C4-2B (cell line): ENCODE data around the gene LTF.

Experiments
- H3K27ac ChIP-seq: fragments of 450-650 bp; 2 replicates; pipeline ENCODE4 v1.5.1; 2017
- CTCF ChIP-seq: fragments of 450-650 bp; conservative IDR thresholded peaks from 2 replicates; pipeline ENCODE4 v1.5.1; 2017; ENCODE audit warnings: mild to moderate bottlenecking
- ZFX ChIP-seq: fragments of 450-650 bp; IDR thresholded peaks from 2 replicates; pipeline ENCODE4 v1.6.1; 2017

Gene LTF

GRCh38 chr3:46469680-46470357 is 5.1 kb upstream of the LTF start:
- no peak overlapping the region for H3K27ac ChIP-seq
- TF ChIP-seq ZFX (no peak), CTCF (no peak)

GRCh38 chr3:46468753-46469600 is 4.3 kb upstream of the LTF start:
- no peak for TF ChIP-seq CTCF
- TF ChIP-seq ZFX = no peak
- no peak overlapping the region for H3K27ac ChIP-seq

DNA sequence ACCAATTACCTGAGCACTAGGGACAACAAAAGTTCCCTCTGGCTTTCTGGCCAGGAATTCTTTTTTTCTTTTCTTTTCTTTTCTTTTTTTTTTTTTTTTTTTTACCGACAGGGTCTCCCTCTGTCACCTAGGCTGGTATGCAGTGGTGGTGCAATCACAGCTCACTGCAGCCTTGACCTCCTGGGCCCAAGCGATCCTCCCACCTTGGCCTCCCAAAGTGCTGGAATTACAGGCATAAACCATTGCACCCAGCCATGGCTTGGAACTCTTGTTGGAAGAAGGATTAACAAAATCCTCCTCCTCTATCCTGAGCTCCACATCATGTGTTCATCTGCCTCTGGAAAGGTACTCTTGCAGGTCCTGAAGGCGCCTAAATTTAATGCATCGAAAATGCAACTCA is 2.9 kb upstream of the LTF start:
- TF ChIP-seq ZFX = no peak
- no peak for TF ChIP-seq CTCF
- no peak overlapping the region for H3K27ac ChIP-seq

DNA sequence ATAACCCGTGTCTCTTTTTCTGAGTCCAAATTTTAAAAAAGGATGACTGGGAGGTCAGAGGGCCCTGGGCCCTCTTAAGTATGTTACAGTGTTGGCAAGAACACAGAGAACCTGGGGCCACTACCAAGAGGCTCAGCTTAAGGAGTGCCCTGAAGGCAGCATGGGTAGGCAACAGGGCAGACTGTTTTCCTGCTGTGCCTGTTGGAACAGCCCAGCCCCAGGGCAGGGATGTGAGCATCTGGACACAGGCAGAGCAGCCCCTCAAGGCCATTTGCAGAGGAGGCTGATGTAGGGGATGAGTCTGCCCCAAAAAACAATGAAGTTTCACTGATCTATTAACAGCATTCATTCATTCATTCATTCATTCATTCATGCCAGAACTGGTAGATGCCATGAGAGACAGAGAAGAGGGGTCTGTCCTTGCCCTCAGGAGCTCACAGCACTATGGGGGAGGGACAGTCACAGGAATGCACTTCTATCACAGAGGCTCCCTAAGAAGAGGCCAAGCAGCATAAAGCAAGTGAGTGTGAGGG is 2.2 kb upstream of the LTF start:
- TF ChIP-seq ZFX (no peak), CTCF (no peak)
- no peak overlapping the region for H3K27ac ChIP-seq

- no peak overlapping the region for H3K27ac ChIP-seq
- TF ChIP-seq CTCF (no peak), ZFX (no peak)
These were observed 1.6 kb upstream of the LTF start for GRCh38 chr3:46466273-46466672.

- TF ChIP-seq CTCF (no peak), ZFX (no peak)
- H3K27ac ChIP-seq = no peak overlapping the region
These were observed 453 bp upstream of the LTF start for GRCh38 chr3:46465196-46465520.

GRCh38 chr3:46463868-46464241 is 850 bp downstream of the LTF start:
- no peak for TF ChIP-seq CTCF
- no peak for TF ChIP-seq ZFX
- no peak overlapping the region for H3K27ac ChIP-seq
